Measurements from ENCODE around the gene HELZ2. TPM values are rescaled to one million over a fixed set of nuclear protein-coding genes. Genes with fewer than 3 reads are reported as not detected.

The HELZ2 gene
- total and polyA plus RNA-seq, 2 of the 4 experiments (the other 2 are of a cell fraction): 4.7 to 10.6 TPM

- in situ Hi-C loops (cut with MboI; ENCODE audit: low sequenced_read_pairs): no loop called here
- TF ChIP-seq SMC3 (IDR thresholded peaks at IDR 0.05; ENCODE audit: low read depth, low read length) (no peak), BHLHE40 (IDR thresholded peaks at IDR 0.05; ENCODE audit: low read depth, low read length) (no peak), RAD21 (IDR thresholded peaks at IDR 0.05; ENCODE audit: low read length) (no peak), POLR2A (IDR thresholded peaks at IDR 0.05; ENCODE audit: low read depth, low read length) (no peak), USF2 (IDR thresholded peaks at IDR 0.05; ENCODE audit: low read depth, low read length) (no peak), CEBPB (IDR thresholded peaks at IDR 0.05; ENCODE audit: low read depth, low read length) (no peak), MXI1 (IDR thresholded peaks at IDR 0.05; ENCODE audit: borderline replicate concordance, low read depth, low read length) (no peak), MAZ (IDR thresholded peaks at IDR 0.05; ENCODE audit: borderline replicate concordance, low read depth, low read length) (no peak), NFE2L2 (IDR thresholded peaks at IDR 0.05; ENCODE audit: low read depth, low read length) (no peak), CHD1 (IDR thresholded peaks at IDR 0.05; ENCODE audit: low read depth, low read length) (no peak), RFX5 (IDR thresholded peaks at IDR 0.05; ENCODE audit: low read depth, low read length) (no peak), RCOR1 (IDR thresholded peaks at IDR 0.05; ENCODE audit: insufficient replicate concordance, low read length) (no peak)
- TF ChIP-seq, protein P1, sequence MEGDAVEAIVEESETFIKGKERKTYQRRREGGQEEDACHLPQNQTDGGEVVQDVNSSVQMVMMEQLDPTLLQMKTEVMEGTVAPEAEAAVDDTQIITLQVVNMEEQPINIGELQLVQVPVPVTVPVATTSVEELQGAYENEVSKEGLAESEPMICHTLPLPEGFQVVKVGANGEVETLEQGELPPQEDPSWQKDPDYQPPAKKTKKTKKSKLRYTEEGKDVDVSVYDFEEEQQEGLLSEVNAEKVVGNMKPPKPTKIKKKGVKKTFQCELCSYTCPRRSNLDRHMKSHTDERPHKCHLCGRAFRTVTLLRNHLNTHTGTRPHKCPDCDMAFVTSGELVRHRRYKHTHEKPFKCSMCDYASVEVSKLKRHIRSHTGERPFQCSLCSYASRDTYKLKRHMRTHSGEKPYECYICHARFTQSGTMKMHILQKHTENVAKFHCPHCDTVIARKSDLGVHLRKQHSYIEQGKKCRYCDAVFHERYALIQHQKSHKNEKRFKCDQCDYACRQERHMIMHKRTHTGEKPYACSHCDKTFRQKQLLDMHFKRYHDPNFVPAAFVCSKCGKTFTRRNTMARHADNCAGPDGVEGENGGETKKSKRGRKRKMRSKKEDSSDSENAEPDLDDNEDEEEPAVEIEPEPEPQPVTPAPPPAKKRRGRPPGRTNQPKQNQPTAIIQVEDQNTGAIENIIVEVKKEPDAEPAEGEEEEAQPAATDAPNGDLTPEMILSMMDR (conservative IDR thresholded peaks at IDR 0.05; ENCODE audit: low read depth, low read length): no peak
These were observed 48.9 kb downstream of the HELZ2 start for GRCh38 chr20:63525185-63525584.

More at GRCh38 chr20:63525185-63525584, 48.9 kb downstream of the HELZ2 start:
- Histone ChIP-seq H3K18ac (ENCODE audit: low read depth, low read length) (no peak overlapping the region), H3K27me3 (ENCODE audit: control insufficient read depth, insufficient read depth, low read length) (no peaks in the 10 kb centered on the region), H3K9me3 (ENCODE audit: control insufficient read depth, insufficient read depth, low read length) (no peaks in the 10 kb centered on the region), H3K9ac (ENCODE audit: low read depth, low read length) (no peak overlapping the region), H4K91ac (ENCODE audit: insufficient read depth, low read depth, low read length) (no peak overlapping the region), H2BK15ac (ENCODE audit: low read depth, low read length) (no peak overlapping the region), H3K14ac (replicated peaks; ENCODE audit: low read depth, low read length) (no peak overlapping the region), H3K27ac (ENCODE audit: insufficient read depth, low read length) (no peak overlapping the region), H4K5ac (ENCODE audit: low read depth, low read length) (no peak overlapping the region), H3K4ac (ENCODE audit: low read depth, low read length) (no peak overlapping the region), H3K36me3 (ENCODE audit: control insufficient read depth, insufficient read depth, low read length) (peaks cover 22% of the 10 kb centered on the region), H3K56ac (ENCODE audit: extremely low read depth, insufficient read depth, low read length) (no peak overlapping the region), H4K20me1 (ENCODE audit: insufficient read depth, low read length) (peaks cover 29% of the 10 kb centered on the region), H2BK20ac (ENCODE audit: low read depth, low read length) (no peak overlapping the region), H3K4me2 (ENCODE audit: low read depth, low read length) (no peak overlapping the region), H4K8ac (ENCODE audit: low read depth in 2 of 2, low read length in 2 of 2) (no peak overlapping the region), H2AFZ (replicated peaks; ENCODE audit: low read length, poor library complexity) (no peak overlapping the region), H2BK5ac (ENCODE audit: low read depth, low read length, poor library complexity, severe bottlenecking) (no peak overlapping the region), H3K79me1 (ENCODE audit: low read depth in 1 of 2, low read length in 2 of 2) (peaks cover 15 to 29% of the 10 kb centered on the region in 2 experiments), H3K9me1 (ENCODE audit: insufficient read depth, low read length) (peaks cover 4% of the 10 kb centered on the region; the same call in 1 of the 2 replicates), H3K23ac (ENCODE audit: low read depth, low read length) (no peak overlapping the region), H2AK9ac (replicated peaks; ENCODE audit: low read depth, low read length, poor library complexity) (no peak overlapping the region), H3K4me1 (ENCODE audit: control insufficient read depth, insufficient read depth, low read length) (peaks cover 9% of the 10 kb centered on the region), H2BK120ac (ENCODE audit: low read depth, low read length) (no peak overlapping the region), H3K4me3 (ENCODE audit: insufficient read depth, low read depth, low read length) (no peak overlapping the region), H2AK5ac (ENCODE audit: low read depth, low read length) (no peak overlapping the region)
- ATAC-seq (ENCODE audit: low read depth) (no peak), DNase-seq (no peak)
- BruUV-seq (replicated peaks): no TSS peak
- dilution Hi-C loops (cut with HindIII; ENCODE audit: low sequenced_read_pairs, unreplicated experiment) (no loop called here), intact Hi-C loops (cut with micrococcal nuclease) (no loop called here)
- CTCF ChIA-PET: no interaction called here
- 89% methylated on average over 2 of the region's 3 CpGs; no CpG with 5 or more reads in 1 of the 2 experiments for WGBS, 2 experiments (ENCODE audit: extremely low coverage in 2 of 2, insufficient read length in 1 of 2)
- POLR2A ChIA-PET (ENCODE audit: unreplicated experiment): no interaction called here
